HEK293T (cell line): ENCODE results near the gene KDM4C.

ENCODE experiments used
- BHLHE40 ChIP-seq: fragments of 450-650 bp; IDR thresholded peaks from 2 replicates; pipeline ENCODE4 v1.6.1; 2016; ENCODE audit warnings: mild to moderate bottlenecking, moderate library complexity, borderline replicate concordance
- ELF4 ChIP-seq: fragments of 450-650 bp; IDR thresholded peaks from 2 replicates; pipeline ENCODE4 v1.6.1; 2017; ENCODE audit warnings: antibody characterized with exemption
- FOXA1 ChIP-seq: fragments of 450-650 bp; IDR thresholded peaks from 2 replicates; pipeline ENCODE4 v1.6.1; 2016; ENCODE audit warnings: mild to moderate bottlenecking
- FOXK2 ChIP-seq: fragments of 450-650 bp; IDR thresholded peaks from 2 replicates; pipeline ENCODE4 v1.6.1; 2016; ENCODE audit warnings: mild to moderate bottlenecking
- FOXM1 ChIP-seq: fragments of 450-650 bp; IDR thresholded peaks from 2 replicates; pipeline ENCODE4 v1.6.1; 2017; ENCODE audit warnings: mild to moderate bottlenecking, borderline replicate concordance
- HDGF ChIP-seq: fragments of 450-650 bp; IDR thresholded peaks from 2 replicates; pipeline ENCODE4 v1.6.1; 2017; ENCODE audit warnings: antibody characterized with exemption, borderline replicate concordance
- L3MBTL2 ChIP-seq: fragments of 450-650 bp; conservative IDR thresholded peaks from 2 replicates; pipeline ENCODE4 v1.6.1; 2016; ENCODE audit warnings: mild to moderate bottlenecking
- LEF1 ChIP-seq: fragments of 450-650 bp; IDR thresholded peaks from 2 replicates; pipeline ENCODE4 v1.6.1; 2017; ENCODE audit warnings: mild to moderate bottlenecking, borderline replicate concordance
- NFRKB ChIP-seq: fragments of 450-650 bp; IDR thresholded peaks from 2 replicates; pipeline ENCODE4 v1.6.1; 2016; ENCODE audit warnings: mild to moderate bottlenecking, moderate library complexity
- SP1 ChIP-seq: fragments of 450-650 bp; IDR thresholded peaks from 2 replicates; pipeline ENCODE4 v1.6.1; 2017
- SUZ12 ChIP-seq: fragments of 450-650 bp; IDR thresholded peaks from 2 replicates; pipeline ENCODE4 v1.6.1; 2016; ENCODE audit warnings: mild to moderate bottlenecking
- TARDBP ChIP-seq: fragments of 450-650 bp; IDR thresholded peaks from 2 replicates; pipeline ENCODE4 v1.6.1; 2016
- ZNF384 ChIP-seq: fragments of 450-650 bp; IDR thresholded peaks from 2 replicates; pipeline ENCODE4 v1.6.1; 2016
- TF ChIP-seq, protein P1 (sequence below): fragments of 450-650 bp; IDR thresholded peaks from 2 replicates; pipeline ENCODE4 v1.6.1; 2016

DNA sequence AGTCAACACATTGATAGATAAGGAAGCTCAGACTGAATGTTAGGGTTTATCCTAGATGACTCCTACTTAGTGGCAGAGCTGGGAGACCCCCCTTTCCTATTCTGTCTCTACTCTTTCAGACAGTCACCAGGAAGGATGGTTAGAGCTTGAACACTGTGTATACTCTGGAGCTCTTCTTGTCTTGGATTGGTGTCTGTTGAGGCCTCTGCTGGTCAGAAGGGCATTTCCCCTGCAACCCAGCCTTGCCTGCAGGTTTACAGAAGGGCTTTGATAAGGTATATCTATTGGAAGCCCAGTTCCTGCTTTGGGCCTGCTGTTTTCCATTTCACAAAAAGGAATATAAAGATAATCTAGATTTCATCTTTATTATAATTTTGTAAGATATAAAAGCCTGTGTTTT lies 71.8 kb downstream of the KDM4C start:
- TF ChIP-seq SUZ12 (no peak), FOXM1 (no peak), HDGF (no peak), ZNF384 (no peak), NFRKB (no peak), BHLHE40 (no peak), ELF4 (no peak), LEF1 (no peak), L3MBTL2 (no peak), FOXA1 (no peak), SP1 (no peak), FOXK2 (no peak), TARDBP (no peak)
- TF ChIP-seq, protein P1, sequence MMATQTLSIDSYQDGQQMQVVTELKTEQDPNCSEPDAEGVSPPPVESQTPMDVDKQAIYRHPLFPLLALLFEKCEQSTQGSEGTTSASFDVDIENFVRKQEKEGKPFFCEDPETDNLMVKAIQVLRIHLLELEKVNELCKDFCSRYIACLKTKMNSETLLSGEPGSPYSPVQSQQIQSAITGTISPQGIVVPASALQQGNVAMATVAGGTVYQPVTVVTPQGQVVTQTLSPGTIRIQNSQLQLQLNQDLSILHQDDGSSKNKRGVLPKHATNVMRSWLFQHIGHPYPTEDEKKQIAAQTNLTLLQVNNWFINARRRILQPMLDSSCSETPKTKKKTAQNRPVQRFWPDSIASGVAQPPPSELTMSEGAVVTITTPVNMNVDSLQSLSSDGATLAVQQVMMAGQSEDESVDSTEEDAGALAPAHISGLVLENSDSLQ: no peak
